NCI-H526 treated with DMSO at 0.1 percent for 48 hours (cell line): Measurements from ENCODE around the gene RHOJ.
"Not testable (repeated sequence)": the region's sequence is repeated elsewhere in the genome, so short reads cannot be mapped to it uniquely, and the experiment has no call there.

Experiments
- DNase-seq: peaks from one replicate; lab custom pipeline; 2025; lab: John Stamatoyannopoulos, UW

The RHOJ gene

DNA sequence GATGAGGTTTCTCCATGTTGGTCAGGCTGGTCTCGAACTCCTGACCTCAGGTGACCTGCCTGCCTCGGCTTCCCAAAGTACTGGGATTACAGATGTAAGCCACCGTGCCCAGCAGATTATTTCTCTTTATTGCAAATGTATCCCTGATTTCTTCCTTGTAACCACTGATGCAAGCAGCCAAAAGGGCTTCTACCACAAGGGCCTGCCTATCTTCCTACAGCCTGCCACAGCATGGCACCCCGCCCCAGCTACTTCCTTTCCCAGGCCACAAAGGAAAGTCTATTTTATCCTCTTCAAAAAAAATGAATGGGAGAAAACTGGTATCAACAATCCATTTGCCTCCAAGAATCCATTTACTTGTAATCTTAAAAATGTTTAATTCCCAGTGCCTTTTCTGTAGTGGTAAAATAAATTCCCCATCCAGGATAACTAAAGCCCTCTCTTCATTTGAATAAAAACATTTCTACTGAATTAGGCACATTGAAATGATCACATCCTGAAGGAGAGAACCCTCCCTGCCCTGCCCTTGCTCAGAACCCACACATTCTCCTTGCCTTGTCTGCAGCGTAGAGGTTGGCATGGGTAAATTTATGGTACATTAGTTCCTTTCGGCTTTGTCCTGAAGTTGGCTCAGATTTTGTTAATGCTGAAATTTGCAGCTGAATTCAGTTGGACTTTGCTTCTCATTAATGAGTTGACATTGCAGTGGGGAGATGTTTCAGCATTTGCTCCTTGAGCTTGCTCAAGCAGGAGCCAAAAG, 95.3 kb downstream of the RHOJ start:
- DNase-seq, result no peak

GRCh38 chr14:63300854-63301253, 96.6 kb downstream of the RHOJ start:
- no peak for DNase-seq

DNA sequence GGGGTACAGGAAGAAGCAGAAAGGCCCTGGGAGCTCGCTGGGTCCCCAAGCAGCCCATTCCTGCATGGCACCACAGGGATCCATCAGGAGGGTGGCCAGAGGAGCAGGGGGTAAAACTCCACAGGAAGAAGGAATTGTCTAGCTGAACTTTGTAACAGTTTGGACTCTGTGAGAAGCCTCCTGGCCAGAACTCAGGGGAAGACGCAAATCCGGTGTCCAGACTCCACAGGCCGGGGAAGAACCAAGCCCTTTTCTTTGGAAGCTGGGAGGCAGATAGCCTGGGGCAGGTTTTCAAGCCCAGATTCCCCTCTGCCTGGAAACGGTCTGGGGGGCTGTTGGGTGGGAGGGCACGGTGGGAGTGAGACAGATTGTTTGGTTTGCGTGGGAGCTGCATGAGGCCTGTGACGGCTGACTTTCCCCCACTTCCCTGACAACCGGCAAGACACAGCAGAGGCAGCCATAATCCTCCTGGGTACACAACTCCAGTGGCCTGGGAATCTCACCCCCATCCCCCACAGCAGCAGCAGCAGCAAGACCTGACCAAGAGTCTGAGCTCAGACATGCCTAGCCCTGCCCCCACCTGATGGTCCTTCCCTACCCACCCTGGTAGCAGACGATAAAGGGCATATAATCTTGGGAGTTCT, 97.8 kb downstream of the RHOJ start:
- DNase-seq, result no peak

GRCh38 chr14:63304429-63304828, 100.2 kb downstream of the RHOJ start:
- DNase-seq, result not testable (repeated sequence)

- peak; percentile 16 for DNase-seq
These were observed 104.6 kb downstream of the RHOJ start for GRCh38 chr14:63308723-63309317.

GRCh38 chr14:63318835-63319234, 114.6 kb downstream of the RHOJ start, which contains the start of gene GPHB5:
TSS of gene GPHB5 (minus strand) at chr14:63318935. CDS start at chr14:63317849, 1,086 bp downstream.
- DNase-seq, result no peak

- DNase-seq, result no peak
These were observed 118.2 kb downstream of the RHOJ start for GRCh38 chr14:63322472-63322871.

DNA sequence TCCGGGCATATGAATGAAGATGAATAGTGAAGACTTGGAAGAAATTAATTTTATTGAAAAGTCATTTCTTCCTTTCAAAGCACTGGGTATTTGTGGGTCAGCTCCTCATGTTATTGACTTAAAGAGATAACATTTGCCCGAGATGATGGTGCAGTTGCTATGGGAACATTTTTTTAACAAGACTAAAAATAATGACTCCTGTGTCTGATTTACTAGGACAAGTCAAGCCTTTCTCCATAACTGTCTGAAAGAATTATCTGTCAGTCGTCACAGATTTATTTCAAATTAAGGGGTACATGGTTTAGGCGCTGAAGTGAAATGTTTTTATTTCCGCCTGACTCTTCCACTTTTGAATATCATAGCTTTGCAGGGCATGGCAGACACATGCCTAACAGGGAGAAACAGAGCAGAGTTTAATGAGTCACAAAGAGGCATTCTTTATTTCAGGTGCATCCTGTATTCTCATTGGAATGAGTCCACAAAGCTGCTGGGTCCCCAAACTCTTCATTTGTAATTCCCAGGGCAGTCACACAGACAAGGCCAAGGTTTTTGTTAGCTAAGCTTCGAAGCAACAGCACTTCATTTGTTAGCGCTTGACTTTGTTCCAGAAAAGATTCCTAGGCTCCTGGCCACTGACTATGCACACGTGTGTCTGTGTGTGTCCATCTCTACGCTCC, 118.8 kb downstream of the RHOJ start:
- no peak for DNase-seq

DNA sequence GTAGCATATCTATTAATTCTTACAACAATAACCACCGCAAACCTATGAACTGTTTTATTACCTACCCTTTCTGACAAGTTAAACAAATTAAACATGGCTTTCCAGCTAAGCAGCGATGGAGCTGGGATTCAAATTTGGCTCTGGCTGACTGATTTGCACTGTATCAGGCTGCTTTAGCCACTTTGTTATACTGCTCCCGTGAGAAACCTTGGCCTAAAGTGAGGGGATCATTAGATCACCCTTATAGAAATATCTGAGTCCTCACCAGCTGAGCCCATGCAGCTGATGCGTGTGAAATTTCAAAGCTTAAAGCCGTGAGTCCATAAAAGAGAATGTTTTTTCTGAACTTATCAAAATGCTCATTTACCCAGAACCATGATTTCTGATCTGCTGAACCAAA, 122.6 kb downstream of the RHOJ start:
- DNase-seq, result no peak

- DNase-seq, result no peak
These were observed 124.8 kb downstream of the RHOJ start for GRCh38 chr14:63328787-63329737.

DNA sequence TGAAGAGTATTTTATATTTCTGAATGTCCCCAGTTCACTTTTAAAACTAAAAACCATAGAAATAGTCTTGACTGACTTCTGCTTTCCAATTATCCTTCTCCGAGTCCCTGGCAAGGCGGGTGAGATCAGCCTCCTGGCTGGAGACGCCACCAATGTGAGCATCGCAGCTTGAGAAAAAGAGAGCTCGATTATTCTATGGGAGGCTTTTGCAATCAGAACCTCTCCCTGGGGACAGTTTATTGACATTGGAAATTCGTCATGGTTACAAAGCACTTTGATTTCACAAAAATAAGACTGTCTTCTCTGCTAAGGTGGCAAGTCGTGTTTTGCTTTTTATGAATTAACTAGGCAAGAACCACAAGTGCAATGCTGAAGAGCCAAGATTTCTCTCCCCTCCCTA, 138.1 kb downstream of the RHOJ start:
- DNase-seq, result no peak
